ENCODE results near the gene BDH1.
"Not testable (repeated sequence)": the region's sequence is repeated elsewhere in the genome, so short reads cannot be mapped to it uniquely, and the experiment has no call there.

BDH1 gene

DNA sequence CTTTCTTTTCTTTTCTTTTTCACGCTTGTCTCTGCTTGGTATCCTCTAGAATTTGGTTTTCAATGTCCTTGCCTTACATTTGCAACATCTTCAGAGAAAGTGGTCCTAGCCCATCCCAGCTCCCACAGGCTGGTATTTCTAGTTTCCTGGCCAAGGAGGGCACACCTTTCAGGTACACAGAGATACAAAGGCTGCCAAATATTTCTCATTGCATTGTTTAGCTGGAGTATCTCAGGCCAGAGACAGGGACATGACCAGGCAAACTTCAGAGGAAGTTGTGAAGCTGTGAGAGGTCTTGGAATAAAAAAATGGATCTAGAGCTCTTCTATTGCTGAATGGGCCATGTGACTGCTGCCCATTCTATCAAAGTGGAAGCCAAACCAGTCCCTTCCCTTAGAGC lies 68.9 kb downstream of the BDH1 start:
- no peak for DNase-seq (ENCODE audit: low spot score)

DNA sequence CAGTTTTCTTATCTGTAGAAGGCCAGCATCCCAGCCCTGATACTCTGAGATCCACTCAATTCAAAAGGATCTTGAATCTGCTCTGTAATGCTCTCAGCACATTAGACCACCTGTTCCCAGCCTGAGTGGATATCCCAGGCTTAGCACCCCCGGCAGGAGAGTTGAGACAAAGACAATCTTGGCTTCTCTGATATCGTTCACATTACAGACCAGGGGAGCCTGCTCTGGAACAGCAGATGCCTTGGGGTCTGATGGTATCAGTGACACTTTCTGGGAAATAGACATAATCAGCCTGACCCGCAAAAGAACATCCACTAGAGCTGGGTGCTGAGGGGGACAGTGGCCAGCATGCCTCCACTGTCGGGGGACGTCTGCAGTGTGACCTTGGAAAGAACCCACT lies 70.6 kb downstream of the BDH1 start:
- no peak for DNase-seq (ENCODE audit: low spot score)

- DNase-seq (ENCODE audit: low spot score) = no peak
Measured at GRCh38 chr3:197484204-197484901, 71.4 kb downstream of the BDH1 start.

DNA sequence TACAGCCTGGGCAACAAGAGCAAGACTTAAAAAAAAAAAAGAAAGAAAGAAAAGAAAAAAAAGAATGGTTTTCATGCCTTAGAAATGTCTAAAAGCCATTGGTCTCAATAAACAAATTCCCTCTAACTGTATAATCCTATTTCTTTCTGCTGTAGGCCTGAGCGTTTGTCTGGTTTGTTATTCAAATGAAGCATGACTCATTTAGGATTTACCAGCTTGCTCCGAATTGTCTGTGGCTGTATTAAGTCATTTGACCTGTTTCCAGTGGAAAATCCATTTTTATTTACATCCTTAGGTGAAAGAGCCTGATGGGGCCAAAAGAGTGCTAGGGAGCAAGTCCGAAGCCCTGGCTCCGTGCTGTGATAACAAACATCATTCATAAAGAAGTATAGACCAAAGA lies 73.8 kb downstream of the BDH1 start:
- DNase-seq (ENCODE audit: low spot score) = no peak

- DNase-seq (ENCODE audit: low spot score) = no peak
Measured at GRCh38 chr3:197480320-197480719, 75.4 kb downstream of the BDH1 start.

- no peak for DNase-seq (ENCODE audit: low spot score)
Measured at GRCh38 chr3:197478746-197479668, 76.8 kb downstream of the BDH1 start.

DNA sequence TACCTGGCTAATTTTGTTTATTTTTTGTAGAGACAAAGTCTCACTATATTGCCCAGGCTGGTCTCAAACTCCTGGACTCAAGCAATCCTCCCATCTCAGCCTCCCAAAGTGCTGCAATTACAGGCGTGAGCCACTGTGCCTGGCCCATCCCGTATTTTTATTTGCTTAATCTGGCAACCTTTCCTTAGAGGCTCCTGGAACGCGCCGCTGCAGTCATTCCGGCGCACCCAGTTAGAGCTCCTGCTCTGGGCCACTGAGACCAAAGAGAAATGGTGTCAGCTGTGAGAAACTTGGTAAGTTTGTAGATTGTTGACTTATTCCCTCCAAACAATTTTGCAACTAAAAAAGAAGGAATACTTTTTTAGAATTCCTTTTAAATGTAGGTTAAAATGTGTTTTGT lies 78.0 kb downstream of the BDH1 start:
- not testable (repeated sequence) for DNase-seq (ENCODE audit: low spot score)

- no peak for DNase-seq (ENCODE audit: low spot score)
Measured at GRCh38 chr3:197475997-197476525, 79.7 kb downstream of the BDH1 start.

DNA sequence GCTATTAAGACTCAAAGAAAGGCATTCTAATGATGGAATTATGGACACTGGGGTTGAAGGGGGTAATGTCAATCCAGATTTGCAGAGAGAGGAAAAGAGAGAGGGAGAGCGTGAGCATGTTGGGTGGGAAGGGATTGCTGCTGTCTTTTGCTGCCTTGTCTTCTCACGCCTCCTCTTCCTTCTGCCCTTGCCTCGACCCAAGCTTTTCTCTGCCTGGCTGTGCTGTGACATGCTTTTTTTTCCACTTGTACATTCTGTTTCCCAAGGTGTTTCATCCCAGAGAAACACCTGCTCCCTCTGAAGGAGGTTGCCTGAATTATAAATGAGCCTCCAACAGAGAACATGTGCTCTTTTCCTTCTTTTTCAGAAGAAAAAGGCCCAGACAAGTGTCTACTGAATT lies 80.3 kb downstream of the BDH1 start:
- DNase-seq (ENCODE audit: low spot score) = no peak

- DNase-seq (ENCODE audit: low spot score) = no peak
Measured at GRCh38 chr3:197472151-197472550, 83.6 kb downstream of the BDH1 start.

DNA sequence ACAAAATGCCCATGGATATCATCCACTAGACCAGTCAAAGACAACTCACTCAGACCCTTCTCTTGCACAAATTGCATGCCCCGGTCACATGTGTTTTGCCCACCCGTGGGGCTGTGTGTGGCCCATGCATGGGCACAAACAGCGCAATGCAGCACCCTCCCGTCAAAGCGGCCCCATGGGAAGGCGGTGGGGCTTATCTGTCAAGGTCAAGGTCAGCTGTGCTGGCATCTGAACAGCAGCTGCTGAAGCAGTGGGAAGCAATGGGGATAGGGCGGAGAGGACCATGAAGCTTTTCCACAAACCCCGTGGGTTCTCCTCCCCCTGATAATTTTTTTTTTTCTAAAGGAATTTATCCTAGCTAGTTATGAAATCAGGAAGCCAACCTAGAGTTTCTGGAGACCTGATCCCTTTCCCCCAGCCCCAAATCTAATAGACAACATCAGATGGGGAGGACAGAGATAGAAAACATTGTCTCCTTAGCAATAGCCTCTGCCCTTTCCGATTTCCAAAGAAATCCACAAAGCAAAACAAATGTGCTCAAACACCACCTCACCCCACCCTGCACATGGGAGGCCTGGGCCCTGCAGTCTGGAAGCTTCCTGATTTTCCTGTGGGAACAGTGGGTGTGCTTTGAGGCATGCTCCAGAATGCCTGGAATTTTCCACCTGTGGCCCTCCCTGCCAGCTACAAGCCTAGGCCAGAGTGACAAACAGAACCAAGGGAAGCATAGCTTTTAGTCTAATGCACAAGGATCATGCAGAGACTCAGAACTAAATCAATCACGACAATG lies 84.4 kb downstream of the BDH1 start:
- no peak for DNase-seq (ENCODE audit: low spot score)

GRCh38 chr3:197468866-197469382 lies 86.8 kb downstream of the BDH1 start:
- no peak for DNase-seq (ENCODE audit: low spot score)

- DNase-seq (ENCODE audit: low spot score) = no peak
Measured at GRCh38 chr3:197468167-197468566, 87.6 kb downstream of the BDH1 start.

GRCh38 chr3:197466586-197467399 lies 89.0 kb downstream of the BDH1 start:
- no peak for DNase-seq (ENCODE audit: low spot score)

GRCh38 chr3:197465996-197466549 lies 89.7 kb downstream of the BDH1 start:
- no peak for DNase-seq (ENCODE audit: low spot score)

DNA sequence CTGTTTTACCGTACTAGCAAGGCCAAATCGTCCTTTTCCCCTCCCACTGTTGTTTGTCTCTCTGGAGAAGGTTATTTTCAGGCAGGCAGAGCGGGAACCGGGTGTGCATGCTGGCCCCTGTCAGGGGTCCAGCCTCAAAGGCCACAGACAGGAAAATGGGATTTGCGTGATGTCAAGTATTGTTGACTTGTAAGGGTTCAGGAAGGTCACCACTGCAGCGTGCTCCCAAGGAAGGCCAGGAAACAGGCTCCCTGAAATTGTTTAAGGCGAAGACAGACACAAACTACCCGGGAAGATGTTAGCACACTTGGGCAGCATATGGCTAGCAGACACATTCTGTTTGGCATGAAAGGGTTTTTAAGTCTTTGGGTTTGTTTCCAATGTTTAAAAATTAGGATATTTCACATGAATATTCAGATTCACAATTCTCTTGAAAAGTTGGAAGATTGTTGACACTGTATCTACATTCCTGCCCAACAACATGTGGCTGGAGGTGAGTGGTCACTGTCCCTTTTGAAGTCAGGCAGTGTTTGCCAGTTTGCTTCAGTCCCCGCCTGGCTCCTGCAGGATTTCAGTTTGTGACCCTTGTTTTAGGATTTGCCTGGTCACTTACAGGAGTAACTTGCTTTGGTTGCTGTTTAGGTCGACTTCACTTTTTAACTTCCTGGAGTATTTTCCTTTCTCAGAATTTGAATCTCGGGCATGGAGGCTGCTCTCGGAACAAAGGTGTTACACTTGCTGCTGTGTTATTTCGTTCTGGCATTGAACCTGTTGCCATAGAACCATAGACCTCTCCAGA lies 90.4 kb downstream of the BDH1 start:
- DNase-seq (ENCODE audit: low spot score) = no peak

- DNase-seq (ENCODE audit: low spot score) = no peak
Measured at GRCh38 chr3:197464794-197465193, 91.0 kb downstream of the BDH1 start.

GRCh38 chr3:197463279-197463678 lies 92.5 kb downstream of the BDH1 start:
- DNase-seq (ENCODE audit: low spot score) = no peak

- no peak for DNase-seq (ENCODE audit: low spot score)
Measured at GRCh38 chr3:197462808-197463207, 93.0 kb downstream of the BDH1 start.

GRCh38 chr3:197460639-197461038 lies 95.1 kb downstream of the BDH1 start:
- DNase-seq (ENCODE audit: low spot score) = no peak
